Bronchial epithelial cell (primary cell): Measurements from ENCODE around the gene MIEF1. TPM values are rescaled to one million over a fixed set of nuclear protein-coding genes. Genes with fewer than 3 reads are reported as not detected.

Experiments
- DNase-seq: peaks from one replicate; pipeline ENCODE4 v3.0.0-alpha.2; 2010; ENCODE audit warnings: low read depth
- FAIRE-seq: peaks from 2 replicates; lab custom pipeline; 2011; peaks lifted over from hg19 to GRCh38; lab: Jason Lieb, UNC
- H3K27me3 ChIP-seq: 2 replicates; pipeline ENCODE4 v1.5.1; 2011; ENCODE audit warnings: low read length; ENCODE audit not compliant: control insufficient read depth, insufficient read depth
- H3K36me3 ChIP-seq: 2 replicates; pipeline ENCODE4 v1.5.1; 2011; ENCODE audit warnings: low read length; ENCODE audit not compliant: control insufficient read depth, insufficient read depth
- H3K4me3 ChIP-seq: 2 replicates; pipeline ENCODE4 v1.5.1; 2011; ENCODE audit warnings: mild to moderate bottlenecking, low read depth, low read length, control low read depth
- CTCF ChIP-seq: IDR thresholded peaks from 2 replicates; pipeline ENCODE4 v1.5.1; 2011; ENCODE audit warnings: mild to moderate bottlenecking, moderate library complexity, low read length, control low read depth, inconsistent platforms; ENCODE audit not compliant: insufficient read depth, severe bottlenecking
- total RNA-seq: library from RNA; depleted of rRNA; stranded (reverse); fragments of >200 nt; gene quantifications from 2 replicates; pipeline ENCODE4 v1.2.1, GENCODE V29; 2014

The MIEF1 gene
- total RNA-seq, 1 donor from 2014 or later: 23.7 TPM

DNA sequence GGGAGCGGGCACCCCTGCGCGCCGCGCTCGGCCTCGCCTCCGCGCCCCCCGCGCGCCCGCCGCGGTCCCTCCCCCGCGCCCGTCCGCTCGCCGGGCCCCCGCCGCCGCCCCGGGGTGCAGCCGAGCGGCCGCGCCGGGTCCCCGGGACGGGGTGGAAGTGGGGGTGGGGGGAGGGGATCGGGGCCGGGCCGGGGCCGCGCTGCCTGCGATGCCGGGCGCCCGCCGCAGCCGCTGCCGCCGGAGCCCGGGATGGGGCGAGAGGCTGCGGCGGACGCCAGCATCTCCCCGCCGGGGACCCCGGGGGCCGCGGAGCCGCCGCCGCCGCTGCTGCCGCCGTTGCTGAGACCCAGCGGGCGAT lies 44.9 kb upstream of the MIEF1 start:
- FAIRE-seq (no peak), DNase-seq (no peak)
- Histone ChIP-seq H3K4me3 (no peak overlapping the region), H3K27me3 (peaks cover 16% of the 10 kb centered on the region), H3K36me3 (no peaks in the 10 kb centered on the region)
- no peak for TF ChIP-seq CTCF

DNA sequence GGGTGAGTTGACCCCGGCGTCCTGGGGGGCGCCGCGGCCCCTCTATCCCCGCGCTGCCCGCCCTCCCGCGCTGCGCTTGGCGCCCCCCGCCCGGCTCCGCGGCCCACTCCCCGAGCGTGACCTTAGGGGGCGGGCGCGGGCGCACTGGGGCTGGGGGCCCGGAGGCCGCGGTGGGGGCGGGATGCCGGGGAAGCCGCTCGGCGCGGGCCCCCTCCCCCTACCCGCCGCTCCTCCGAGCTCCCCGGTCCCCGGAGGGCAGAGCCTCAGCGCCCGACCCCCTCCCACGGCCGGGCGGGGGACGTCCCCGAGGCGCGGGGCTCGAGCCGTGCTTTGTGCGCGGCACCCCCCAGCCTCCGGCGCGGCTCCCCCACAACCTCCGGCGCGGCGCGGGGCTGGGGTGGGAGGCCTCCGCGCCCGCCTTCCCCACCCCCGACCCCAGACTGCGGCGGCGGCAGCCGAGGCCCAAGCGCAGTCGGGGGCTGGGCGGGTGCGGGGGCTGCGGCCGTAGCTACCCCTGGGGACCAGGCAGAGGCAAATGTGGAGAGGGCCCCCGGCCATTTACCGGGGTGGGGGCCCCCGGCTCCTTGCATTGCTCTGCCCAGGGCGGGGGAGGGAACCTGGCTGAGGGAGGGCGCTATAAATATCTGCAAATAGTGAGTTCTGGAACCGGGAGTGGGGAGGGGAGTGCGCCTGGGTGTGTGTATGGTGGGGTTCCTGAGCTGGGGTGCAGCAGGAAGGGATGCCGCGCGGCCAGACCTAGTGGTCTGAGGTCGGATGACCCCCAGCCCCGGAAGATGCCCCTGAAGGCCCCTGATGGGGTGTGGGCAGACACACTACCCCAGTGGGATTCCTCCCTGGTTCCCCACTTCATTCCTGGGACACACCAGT lies 44.3 kb upstream of the MIEF1 start:
- FAIRE-seq (no peak), DNase-seq (no peak)
- TF ChIP-seq CTCF: no peak
- H3K36me3 ChIP-seq: no peaks in the 10 kb centered on the region
- peaks cover 16% of the 10 kb centered on the region for H3K27me3 ChIP-seq
- no peak overlapping the region for H3K4me3 ChIP-seq

GRCh38 chr22:39458444-39459083 lies 43.5 kb upstream of the MIEF1 start:
- no peak overlapping the region for H3K4me3 ChIP-seq
- FAIRE-seq (no peak), DNase-seq (no peak)
- TF ChIP-seq CTCF: no peak
- H3K27me3 ChIP-seq: peaks cover 16% of the 10 kb centered on the region
- H3K36me3 ChIP-seq: no peaks in the 10 kb centered on the region

- FAIRE-seq: no peak
- no peak overlapping the region for H3K4me3 ChIP-seq
- TF ChIP-seq CTCF: no peak
- no peaks in the 10 kb centered on the region for H3K36me3 ChIP-seq
- no peak for DNase-seq
- peaks cover 16% of the 10 kb centered on the region for H3K27me3 ChIP-seq
Measured at GRCh38 chr22:39459681-39460080, 42.4 kb upstream of the MIEF1 start.

- H3K36me3 ChIP-seq: no peaks in the 10 kb centered on the region
- FAIRE-seq: no peak
- no peak for TF ChIP-seq CTCF
- peaks cover 9% of the 10 kb centered on the region for H3K27me3 ChIP-seq
- DNase-seq: no peak
- H3K4me3 ChIP-seq: no peak overlapping the region
Measured at GRCh38 chr22:39462443-39463221, 39.5 kb upstream of the MIEF1 start.
